ENCODE measurements around the gene REG1B. TPM values are rescaled to one million over a fixed set of nuclear protein-coding genes. Genes with fewer than 3 reads are reported as not detected.

The REG1B gene, protein sequence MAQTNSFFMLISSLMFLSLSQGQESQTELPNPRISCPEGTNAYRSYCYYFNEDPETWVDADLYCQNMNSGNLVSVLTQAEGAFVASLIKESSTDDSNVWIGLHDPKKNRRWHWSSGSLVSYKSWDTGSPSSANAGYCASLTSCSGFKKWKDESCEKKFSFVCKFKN
- total RNA-seq = not detected

DNA sequence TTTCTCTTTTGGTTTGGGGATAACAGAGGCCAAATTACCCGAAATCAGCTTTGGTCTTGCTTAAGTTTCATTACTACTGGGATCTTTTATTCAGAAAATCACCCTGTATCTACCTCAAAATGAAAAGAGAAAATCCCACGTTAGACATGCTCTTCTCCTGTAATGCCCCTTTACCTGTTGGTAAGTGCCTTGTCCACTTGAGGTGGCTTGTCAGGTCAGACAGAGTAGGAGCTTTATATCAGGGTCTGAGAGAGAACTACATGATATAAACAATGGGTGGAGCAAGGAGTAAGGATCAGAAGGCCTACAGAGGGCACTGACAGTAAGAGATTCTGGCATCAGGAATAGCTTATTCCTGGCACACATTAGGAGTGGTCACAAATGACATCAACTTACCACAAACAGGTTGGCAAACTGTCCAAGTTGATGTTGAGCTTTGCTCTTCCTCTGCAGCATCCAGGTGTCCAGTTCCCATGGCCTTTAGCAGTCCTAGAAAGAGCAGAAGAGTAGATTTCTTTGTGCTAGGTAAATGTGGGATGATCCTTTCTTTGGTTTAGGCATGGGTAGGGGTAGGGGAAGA lies at the start of gene REG1B:
REG1B (minus strand) TSS at position 209 of the 580 bp plus-strand sequence. CDS start 381 bp downstream, outside the sequence.
- Histone ChIP-seq H3K36me3 (no peaks in the 10 kb centered on the region), H3K9me3 (no peaks in the 10 kb centered on the region), H3K27me3 (no peaks in the 10 kb centered on the region), H3K4me1 (no peaks in the 10 kb centered on the region), H3K4me3 (no peak within 1 kb of the TSS), H3K27ac (no peak within 1 kb of the TSS)
- TF ChIP-seq POLR2A (IDR thresholded peaks at IDR 0.05) (no peak), EP300 (IDR thresholded peaks at IDR 0.05) (no peak)
- 72% methylated on average over 2 of the region's 2 CpGs for WGBS
- DNase-seq (ENCODE audit: low spot score in 2 of 2) = no peak

DNA sequence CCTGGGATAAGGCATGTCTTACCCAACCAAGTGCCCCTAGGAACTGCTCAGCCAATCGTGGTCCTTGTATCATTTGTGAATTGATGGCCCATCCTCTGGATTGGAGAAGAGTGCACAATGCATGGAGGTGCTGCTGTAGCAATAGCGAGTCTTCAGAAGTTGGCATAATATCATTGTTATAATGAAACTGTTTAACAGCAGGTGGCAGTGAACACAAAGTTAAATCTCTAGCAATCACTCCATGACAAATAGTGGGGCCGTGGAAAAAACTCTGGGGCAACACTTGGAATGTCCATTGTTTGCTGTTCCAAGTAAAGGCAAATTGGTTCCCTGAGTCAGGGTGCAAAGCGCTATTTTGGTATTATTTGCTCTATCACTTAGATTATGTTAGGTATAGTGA lies 43.9 kb upstream of the REG1B start:
- Histone ChIP-seq H3K4me3 (no peak overlapping the region), H3K36me3 (no peaks in the 10 kb centered on the region), H3K27me3 (no peaks in the 10 kb centered on the region), H3K9me3 (no peaks in the 10 kb centered on the region), H3K27ac (no peak overlapping the region), H3K4me1 (no peaks in the 10 kb centered on the region)
- DNase-seq (ENCODE audit: low spot score in 2 of 2) = no peak
- WGBS = 84% methylated on average over 4 of the region's 4 CpGs
- no peak for TF ChIP-seq POLR2AphosphoS5 (IDR thresholded peaks at IDR 0.05)
- TF ChIP-seq, protein P1, sequence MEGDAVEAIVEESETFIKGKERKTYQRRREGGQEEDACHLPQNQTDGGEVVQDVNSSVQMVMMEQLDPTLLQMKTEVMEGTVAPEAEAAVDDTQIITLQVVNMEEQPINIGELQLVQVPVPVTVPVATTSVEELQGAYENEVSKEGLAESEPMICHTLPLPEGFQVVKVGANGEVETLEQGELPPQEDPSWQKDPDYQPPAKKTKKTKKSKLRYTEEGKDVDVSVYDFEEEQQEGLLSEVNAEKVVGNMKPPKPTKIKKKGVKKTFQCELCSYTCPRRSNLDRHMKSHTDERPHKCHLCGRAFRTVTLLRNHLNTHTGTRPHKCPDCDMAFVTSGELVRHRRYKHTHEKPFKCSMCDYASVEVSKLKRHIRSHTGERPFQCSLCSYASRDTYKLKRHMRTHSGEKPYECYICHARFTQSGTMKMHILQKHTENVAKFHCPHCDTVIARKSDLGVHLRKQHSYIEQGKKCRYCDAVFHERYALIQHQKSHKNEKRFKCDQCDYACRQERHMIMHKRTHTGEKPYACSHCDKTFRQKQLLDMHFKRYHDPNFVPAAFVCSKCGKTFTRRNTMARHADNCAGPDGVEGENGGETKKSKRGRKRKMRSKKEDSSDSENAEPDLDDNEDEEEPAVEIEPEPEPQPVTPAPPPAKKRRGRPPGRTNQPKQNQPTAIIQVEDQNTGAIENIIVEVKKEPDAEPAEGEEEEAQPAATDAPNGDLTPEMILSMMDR (IDR thresholded peaks at IDR 0.05) = no peak
- TF ChIP-seq POLR2A (IDR thresholded peaks at IDR 0.05) = no peak
- TF ChIP-seq EP300 (IDR thresholded peaks at IDR 0.05) = no peak

DNA sequence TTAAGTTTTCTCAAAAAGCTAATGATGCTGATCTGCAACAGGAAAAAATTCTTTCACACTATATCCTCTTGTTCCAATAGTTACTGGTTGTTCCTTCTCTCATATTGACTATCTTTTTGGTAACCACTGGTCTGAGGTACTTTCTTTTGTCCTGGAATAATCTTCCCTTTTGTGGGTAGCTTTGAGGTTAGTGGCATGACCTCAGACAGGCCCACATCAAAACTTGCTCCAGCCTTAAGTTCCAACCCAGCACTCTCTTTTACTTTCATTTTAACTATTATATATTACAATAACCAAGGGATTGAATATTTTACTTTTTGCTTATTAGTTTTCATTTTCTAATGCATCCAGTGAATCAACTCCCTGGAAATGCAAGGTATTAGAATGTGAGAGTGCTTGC lies 42.0 kb upstream of the REG1B start:
- H3K36me3 ChIP-seq = no peaks in the 10 kb centered on the region
- no peaks in the 10 kb centered on the region for H3K9me3 ChIP-seq
- H3K27ac ChIP-seq = no peak overlapping the region
- no peak for DNase-seq (ENCODE audit: low spot score in 2 of 2)
- H3K27me3 ChIP-seq = no peaks in the 10 kb centered on the region
- no peak overlapping the region for H3K4me3 ChIP-seq
- TF ChIP-seq POLR2AphosphoS5 (IDR thresholded peaks at IDR 0.05) = no peak
- TF ChIP-seq EP300 (IDR thresholded peaks at IDR 0.05) = no peak
- TF ChIP-seq POLR2A (IDR thresholded peaks at IDR 0.05) = no peak
- TF ChIP-seq, protein P1 (IDR thresholded peaks at IDR 0.05) = no peak
- no peaks in the 10 kb centered on the region for H3K4me1 ChIP-seq

DNA sequence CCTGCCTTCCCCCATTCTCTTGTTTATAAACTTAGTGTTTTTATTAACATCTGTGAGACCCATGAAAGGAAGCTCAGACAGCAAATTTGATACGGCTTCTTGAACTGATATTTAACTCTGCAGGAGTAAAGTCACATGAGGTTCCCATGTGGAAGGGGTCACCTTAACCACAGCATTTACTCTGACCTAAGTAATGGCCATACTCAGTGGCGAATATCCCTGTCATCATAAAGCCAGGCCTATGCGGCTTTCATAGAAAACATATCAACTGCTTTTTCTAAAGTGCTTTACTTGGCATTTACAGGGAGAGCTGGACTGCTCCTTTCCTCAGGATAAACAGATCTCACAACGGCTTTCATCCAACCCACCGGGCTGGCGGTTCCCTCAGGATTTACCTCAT lies 41.5 kb upstream of the REG1B start:
- no peaks in the 10 kb centered on the region for H3K27me3 ChIP-seq
- no peak for TF ChIP-seq POLR2A (IDR thresholded peaks at IDR 0.05)
- TF ChIP-seq POLR2AphosphoS5 (IDR thresholded peaks at IDR 0.05) = no peak
- no peak for TF ChIP-seq EP300 (IDR thresholded peaks at IDR 0.05)
- TF ChIP-seq, protein P1 (IDR thresholded peaks at IDR 0.05) = no peak
- H3K9me3 ChIP-seq = no peaks in the 10 kb centered on the region
- no peak overlapping the region for H3K27ac ChIP-seq
- WGBS = 83% methylated on average over 6 of the region's 6 CpGs
- H3K36me3 ChIP-seq = no peaks in the 10 kb centered on the region
- no peak for DNase-seq (ENCODE audit: low spot score in 2 of 2)
- H3K4me1 ChIP-seq = no peaks in the 10 kb centered on the region
- H3K4me3 ChIP-seq = no peak overlapping the region

DNA sequence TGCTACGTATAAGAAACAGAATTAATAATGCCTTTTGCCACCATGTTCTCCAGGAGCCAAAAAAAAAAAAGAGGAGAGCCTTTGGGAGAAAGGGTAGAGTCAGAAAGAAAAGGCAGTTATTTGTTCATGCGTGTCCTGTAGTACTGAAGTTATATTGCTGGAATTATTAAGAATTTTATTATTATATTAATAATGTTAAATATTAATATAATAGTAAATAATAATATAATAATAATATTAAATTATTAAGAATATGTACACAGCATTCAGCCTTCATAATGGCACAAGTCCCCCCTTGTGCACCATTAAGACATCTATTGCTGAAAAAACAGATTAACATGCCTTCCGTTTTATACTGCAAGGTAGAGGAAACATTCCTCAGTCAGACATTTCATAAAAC lies 40.6 kb upstream of the REG1B start:
- Histone ChIP-seq H3K27ac (no peak overlapping the region), H3K4me1 (no peaks in the 10 kb centered on the region), H3K36me3 (no peaks in the 10 kb centered on the region), H3K27me3 (no peaks in the 10 kb centered on the region), H3K9me3 (no peaks in the 10 kb centered on the region), H3K4me3 (no peak overlapping the region)
- no peak for DNase-seq (ENCODE audit: low spot score in 2 of 2)
- WGBS = 88% methylated on average over 3 of the region's 3 CpGs
- TF ChIP-seq POLR2A (IDR thresholded peaks at IDR 0.05) (no peak), EP300 (IDR thresholded peaks at IDR 0.05) (no peak), POLR2AphosphoS5 (IDR thresholded peaks at IDR 0.05) (no peak)
- TF ChIP-seq, protein P1 (IDR thresholded peaks at IDR 0.05) = no peak

DNA sequence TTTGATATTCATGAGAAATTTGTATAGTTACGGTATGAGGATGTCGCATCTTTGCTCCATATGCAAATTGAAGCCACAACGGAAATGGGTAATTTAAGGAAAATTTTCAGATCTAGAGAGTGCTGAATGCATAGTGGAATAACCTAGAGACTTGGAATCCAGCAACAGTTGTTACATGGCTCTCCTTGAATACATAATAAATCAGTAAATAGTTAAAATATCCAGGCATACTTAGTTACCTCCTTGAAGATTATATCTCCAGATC lies 37.9 kb upstream of the REG1B start:
- H3K4me3 ChIP-seq = no peak overlapping the region
- no peak for DNase-seq (ENCODE audit: low spot score in 2 of 2)
- no peaks in the 10 kb centered on the region for H3K4me1 ChIP-seq
- no peaks in the 10 kb centered on the region for H3K27me3 ChIP-seq
- no peaks in the 10 kb centered on the region for H3K9me3 ChIP-seq
- no peak overlapping the region for H3K27ac ChIP-seq
- 74% methylated on average over 3 of the region's 3 CpGs for WGBS
- TF ChIP-seq EP300 (IDR thresholded peaks at IDR 0.05) = no peak
- no peak for TF ChIP-seq POLR2AphosphoS5 (IDR thresholded peaks at IDR 0.05)
- TF ChIP-seq, protein P1 (IDR thresholded peaks at IDR 0.05) = no peak
- TF ChIP-seq POLR2A (IDR thresholded peaks at IDR 0.05) = no peak
- H3K36me3 ChIP-seq = no peaks in the 10 kb centered on the region
